GM23338 (cell line): ENCODE data around the gene ADGB.

Experiments
- CREB1 ChIP-seq: fragments of 250-450 bp; sonication (Bioruptor Pico); IDR thresholded peaks from 2 replicates; pipeline ENCODE4 v1.5.0; 2020; ENCODE audit warnings: low read depth, mild to moderate bottlenecking, moderate library complexity
- EZH2 ChIP-seq: fragments of 200-600 bp; sonication (generic); IDR thresholded peaks from one replicate; pipeline ENCODE4 v1.8.0; 2017; ENCODE audit warnings: antibody characterized with exemption, mild to moderate bottlenecking, low read depth; ENCODE audit not compliant: unreplicated experiment
- EZH2phosphoT487 ChIP-seq: fragments of 200-600 bp; sonication (generic); IDR thresholded peaks from one replicate; pipeline ENCODE4 v1.8.1; 2018; ENCODE audit warnings: antibody characterized with exemption; ENCODE audit not compliant: unreplicated experiment
- JUNB ChIP-seq: IDR thresholded peaks from one replicate; pipeline ENCODE4 v1.6.1; 2016; ENCODE audit warnings: antibody characterized with exemption; ENCODE audit not compliant: unreplicated experiment
- NANOG ChIP-seq: IDR thresholded peaks from 2 replicates; pipeline ENCODE4 v1.6.1; 2016; ENCODE audit warnings: antibody characterized with exemption, borderline replicate concordance
- POLR2AphosphoS5 ChIP-seq: IDR thresholded peaks from 2 replicates; pipeline ENCODE4 v1.6.1; 2016; ENCODE audit warnings: antibody characterized with exemption, low read depth
- REST ChIP-seq: IDR thresholded peaks from one replicate; pipeline ENCODE4 v1.6.1; 2018; ENCODE audit warnings: antibody characterized with exemption; ENCODE audit not compliant: unreplicated experiment
- STAT1 ChIP-seq: IDR thresholded peaks from one replicate; pipeline ENCODE4 v1.6.1; 2016; ENCODE audit warnings: antibody characterized with exemption; ENCODE audit not compliant: unreplicated experiment
- ZNF114 ChIP-seq: fragments of 250-450 bp; sonication (Bioruptor Pico); IDR thresholded peaks from 2 replicates; pipeline ENCODE4 v1.5.0; 2020; ENCODE audit warnings: mild to moderate bottlenecking, moderate library complexity
- ZNF331 ChIP-seq: fragments of 250-450 bp; sonication (Bioruptor Pico); IDR thresholded peaks from 2 replicates; pipeline ENCODE4 v1.5.0; 2020; ENCODE audit warnings: low read depth, mild to moderate bottlenecking, moderate library complexity
- ZNF462 ChIP-seq: fragments of 250-450 bp; sonication (Bioruptor Pico); IDR thresholded peaks from 2 replicates; pipeline ENCODE4 v1.5.0; 2020; ENCODE audit warnings: mild to moderate bottlenecking, moderate library complexity
- TF ChIP-seq, protein P1 (sequence below), 2 experiments: fragments of 200-600 bp in 1 of 2; sonication (generic) in 1 of 2; conservative IDR thresholded peaks; 2 replicates each; pipeline versions ENCODE4 v1.5.1 to v1.6.1; 2016 to 2017; ENCODE audit warnings: antibody characterized with exemption in 2 of 2, low read depth in 2 of 2, mild to moderate bottlenecking in 2 of 2, moderate library complexity in 1 of 2
- TF ChIP-seq, protein P2 (sequence below): IDR thresholded peaks from 2 replicates; pipeline ENCODE4 v1.6.1; 2016; ENCODE audit warnings: antibody characterized with exemption

GRCh38 chr6:146582857-146583256, 15.9 kb upstream of the ADGB start:
- TF ChIP-seq REST (no peak), EZH2phosphoT487 (no peak), ZNF114 (no peak), JUNB (no peak), EZH2 (no peak), CREB1 (CRISPR knock-in tag) (no peak), NANOG (no peak), POLR2AphosphoS5 (no peak), STAT1 (no peak), ZNF331 (no peak), ZNF462 (CRISPR knock-in tag) (no peak)
- TF ChIP-seq, protein P1, sequence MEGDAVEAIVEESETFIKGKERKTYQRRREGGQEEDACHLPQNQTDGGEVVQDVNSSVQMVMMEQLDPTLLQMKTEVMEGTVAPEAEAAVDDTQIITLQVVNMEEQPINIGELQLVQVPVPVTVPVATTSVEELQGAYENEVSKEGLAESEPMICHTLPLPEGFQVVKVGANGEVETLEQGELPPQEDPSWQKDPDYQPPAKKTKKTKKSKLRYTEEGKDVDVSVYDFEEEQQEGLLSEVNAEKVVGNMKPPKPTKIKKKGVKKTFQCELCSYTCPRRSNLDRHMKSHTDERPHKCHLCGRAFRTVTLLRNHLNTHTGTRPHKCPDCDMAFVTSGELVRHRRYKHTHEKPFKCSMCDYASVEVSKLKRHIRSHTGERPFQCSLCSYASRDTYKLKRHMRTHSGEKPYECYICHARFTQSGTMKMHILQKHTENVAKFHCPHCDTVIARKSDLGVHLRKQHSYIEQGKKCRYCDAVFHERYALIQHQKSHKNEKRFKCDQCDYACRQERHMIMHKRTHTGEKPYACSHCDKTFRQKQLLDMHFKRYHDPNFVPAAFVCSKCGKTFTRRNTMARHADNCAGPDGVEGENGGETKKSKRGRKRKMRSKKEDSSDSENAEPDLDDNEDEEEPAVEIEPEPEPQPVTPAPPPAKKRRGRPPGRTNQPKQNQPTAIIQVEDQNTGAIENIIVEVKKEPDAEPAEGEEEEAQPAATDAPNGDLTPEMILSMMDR (conservative IDR thresholded peaks at IDR 0.05; ENCODE audit: low read depth in 2 of 2) = no peak
- TF ChIP-seq, protein P2, sequence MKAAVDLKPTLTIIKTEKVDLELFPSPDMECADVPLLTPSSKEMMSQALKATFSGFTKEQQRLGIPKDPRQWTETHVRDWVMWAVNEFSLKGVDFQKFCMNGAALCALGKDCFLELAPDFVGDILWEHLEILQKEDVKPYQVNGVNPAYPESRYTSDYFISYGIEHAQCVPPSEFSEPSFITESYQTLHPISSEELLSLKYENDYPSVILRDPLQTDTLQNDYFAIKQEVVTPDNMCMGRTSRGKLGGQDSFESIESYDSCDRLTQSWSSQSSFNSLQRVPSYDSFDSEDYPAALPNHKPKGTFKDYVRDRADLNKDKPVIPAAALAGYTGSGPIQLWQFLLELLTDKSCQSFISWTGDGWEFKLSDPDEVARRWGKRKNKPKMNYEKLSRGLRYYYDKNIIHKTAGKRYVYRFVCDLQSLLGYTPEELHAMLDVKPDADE = no peak
